Vagina (tissue), 2 donors: ENCODE data around the gene AACS.

Experiments
- CTCF ChIP-seq, 3 experiments: fragments of 450-650 bp in 2 of 3; fragments of 200-600 bp in 1 of 3; sonication (generic) in 1 of 3; IDR thresholded peaks; one replicate each; pipeline ENCODE4 v1.5.1; 2017 to 2019; ENCODE audit warnings: antibody characterized with exemption in 3 of 3, mild to moderate bottlenecking in 2 of 3, moderate library complexity in 2 of 3
- POLR2A ChIP-seq, 2 donors: fragments of 450-650 bp; IDR thresholded peaks; one replicate each; pipeline ENCODE4 v1.6.1; 2017; ENCODE audit warnings: antibody characterized with exemption in 2 of 2, mild to moderate bottlenecking in 2 of 2, moderate library complexity in 2 of 2

GRCh38 chr12:125113263-125113662, 48.0 kb downstream of the AACS start:
- TF ChIP-seq CTCF (IDR thresholded peaks at IDR 0.05) (no peak), POLR2A (IDR thresholded peaks at IDR 0.05) (no peak)
